HG02885 (cell line): ENCODE measurements around the gene CSNK2A3.

ENCODE experiments used
- ATAC-seq: cut with Tn5 transposase; IDR thresholded peaks from one replicate; pipeline ENCODE4 v1.9.1; 2021; ENCODE audit warnings: mild to moderate bottlenecking; ENCODE audit not compliant: unreplicated experiment, poor library complexity

Gene CSNK2A3

DNA sequence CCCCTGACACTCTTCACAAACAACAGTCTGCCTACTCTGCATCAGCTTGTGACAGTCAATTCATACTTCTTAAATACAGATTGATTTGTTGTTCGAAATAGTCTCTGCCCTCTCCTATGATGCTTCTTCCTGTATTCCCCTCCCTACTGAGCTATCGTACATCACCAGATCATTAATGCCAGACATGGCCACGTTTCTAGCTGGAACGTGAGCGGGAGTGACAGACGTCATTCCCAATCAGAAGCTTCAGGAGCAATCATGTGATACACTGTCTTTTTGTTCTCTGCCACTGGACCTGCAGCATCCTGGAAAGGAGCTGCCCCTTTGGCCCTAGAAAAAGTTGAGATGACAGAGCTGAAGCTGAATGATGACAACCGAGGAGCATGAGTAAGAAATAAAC, 48.5 kb downstream of the CSNK2A3 start:
- no peak for ATAC-seq

DNA sequence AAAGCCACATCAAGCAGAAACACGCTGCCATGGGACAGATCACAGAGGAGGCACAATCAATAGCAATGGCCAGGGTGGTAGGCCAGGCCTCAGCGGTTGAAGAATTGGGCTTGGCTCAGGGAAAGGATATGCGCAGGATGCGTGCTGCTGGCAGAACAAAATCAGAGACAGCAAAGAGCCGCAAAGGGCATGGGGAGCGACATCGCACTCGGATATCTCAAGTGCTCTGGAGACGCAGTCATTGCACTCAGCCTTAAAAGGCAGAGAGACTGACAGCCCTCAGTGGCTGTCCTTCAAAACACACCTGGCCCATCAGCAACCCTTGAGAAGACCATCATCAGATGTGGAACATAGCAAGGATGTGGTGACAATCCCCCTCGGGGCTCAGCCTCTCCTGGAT, 50.5 kb downstream of the CSNK2A3 start:
- no peak for ATAC-seq
